Upper lobe of right lung (tissue), 1 donor: ENCODE measurements around the gene TSTD2. TPM values are rescaled to one million over a fixed set of nuclear protein-coding genes. Genes with fewer than 3 reads are reported as not detected.

Experiments
- ATAC-seq: fragments of 200-7000 bp; cut with Tn5 transposase; one replicate; pipeline ENCODE4 v1.9.1; 2020; ENCODE audit warnings: mild to moderate bottlenecking, moderate library complexity
- DNase-seq: peaks from one replicate; pipeline ENCODE4 v3.0.0-alpha.2; 2020
- H3K27ac ChIP-seq: fragments of 200-600 bp; one replicate; pipeline ENCODE4 v1.8.0; 2022
- H3K27me3 ChIP-seq: fragments of 200-600 bp; one replicate; pipeline ENCODE4 v1.8.0; 2022; ENCODE audit warnings: mild to moderate bottlenecking
- H3K36me3 ChIP-seq: fragments of 200-600 bp; one replicate; pipeline ENCODE4 v1.8.0; 2022
- H3K4me1 ChIP-seq: fragments of 200-600 bp; one replicate; pipeline ENCODE4 v1.8.0; 2022
- H3K4me3 ChIP-seq: fragments of 200-600 bp; one replicate; pipeline ENCODE4 v1.8.0; 2022; ENCODE audit warnings: mild to moderate bottlenecking
- H3K9me3 ChIP-seq: fragments of 200-600 bp; one replicate; pipeline ENCODE4 v1.8.0; 2022
- intact Hi-C: fragments of 100-400 bp; cut with DNase I; formaldehyde crosslinking; loops from one replicate; pipeline ENCODE4 v1.11.0; 2022
- total RNA-seq: library from RNA; stranded (reverse); fragmentation: NEBNext Ultra II Directional; extraction: Animal tissue kit (Norgen Biotek cat#: 25700); gene quantifications from one replicate; pipeline ENCODE4 v1.2.1, GENCODE V29; 2021
- TF ChIP-seq, protein P1 (sequence below): fragments of 200-600 bp; IDR thresholded peaks from one replicate; pipeline ENCODE4 v1.8.0; 2022; ENCODE audit warnings: antibody characterized with exemption
- donor health status: DM: no; HTN: yes; CAD: no; lungs with severe emphysema.

TSTD2 gene
- total RNA-seq, 1 donor from 2014 or later, result 20.0 TPM

DNA sequence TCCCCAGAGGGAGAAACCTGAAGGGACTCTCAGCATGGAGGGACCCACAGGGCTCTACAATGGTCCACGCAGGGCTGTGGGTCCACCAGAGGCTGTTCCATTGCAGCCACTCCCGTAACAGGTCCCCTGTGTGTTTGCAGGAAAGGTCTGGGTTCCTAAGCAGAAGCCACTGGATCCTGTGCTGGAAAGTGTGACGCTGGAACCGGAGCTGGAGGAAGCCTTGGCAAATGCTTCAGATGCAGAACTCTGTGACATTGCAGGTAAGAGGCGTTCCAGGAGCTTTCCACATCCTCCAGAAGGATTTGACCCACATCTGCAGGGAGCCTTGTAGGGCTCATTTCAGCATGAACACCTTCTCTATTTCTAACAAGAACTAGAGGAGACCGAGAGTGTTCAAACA is 80.0 kb downstream of the TSTD2 start:
- H3K36me3 ChIP-seq, result no peaks in the 10 kb centered on the region
- DNase-seq (peak; percentile 27), ATAC-seq (no peak)
- H3K27me3 ChIP-seq, result no peaks in the 10 kb centered on the region
- peaks cover 13% of the 10 kb centered on the region for H3K4me1 ChIP-seq
- H3K9me3 ChIP-seq, result no peaks in the 10 kb centered on the region
- intact Hi-C loops, result no loop called here
- H3K4me3 ChIP-seq, result no peak overlapping the region
- TF ChIP-seq, protein P1, sequence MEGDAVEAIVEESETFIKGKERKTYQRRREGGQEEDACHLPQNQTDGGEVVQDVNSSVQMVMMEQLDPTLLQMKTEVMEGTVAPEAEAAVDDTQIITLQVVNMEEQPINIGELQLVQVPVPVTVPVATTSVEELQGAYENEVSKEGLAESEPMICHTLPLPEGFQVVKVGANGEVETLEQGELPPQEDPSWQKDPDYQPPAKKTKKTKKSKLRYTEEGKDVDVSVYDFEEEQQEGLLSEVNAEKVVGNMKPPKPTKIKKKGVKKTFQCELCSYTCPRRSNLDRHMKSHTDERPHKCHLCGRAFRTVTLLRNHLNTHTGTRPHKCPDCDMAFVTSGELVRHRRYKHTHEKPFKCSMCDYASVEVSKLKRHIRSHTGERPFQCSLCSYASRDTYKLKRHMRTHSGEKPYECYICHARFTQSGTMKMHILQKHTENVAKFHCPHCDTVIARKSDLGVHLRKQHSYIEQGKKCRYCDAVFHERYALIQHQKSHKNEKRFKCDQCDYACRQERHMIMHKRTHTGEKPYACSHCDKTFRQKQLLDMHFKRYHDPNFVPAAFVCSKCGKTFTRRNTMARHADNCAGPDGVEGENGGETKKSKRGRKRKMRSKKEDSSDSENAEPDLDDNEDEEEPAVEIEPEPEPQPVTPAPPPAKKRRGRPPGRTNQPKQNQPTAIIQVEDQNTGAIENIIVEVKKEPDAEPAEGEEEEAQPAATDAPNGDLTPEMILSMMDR, result no peak
- no peak overlapping the region for H3K27ac ChIP-seq

DNA sequence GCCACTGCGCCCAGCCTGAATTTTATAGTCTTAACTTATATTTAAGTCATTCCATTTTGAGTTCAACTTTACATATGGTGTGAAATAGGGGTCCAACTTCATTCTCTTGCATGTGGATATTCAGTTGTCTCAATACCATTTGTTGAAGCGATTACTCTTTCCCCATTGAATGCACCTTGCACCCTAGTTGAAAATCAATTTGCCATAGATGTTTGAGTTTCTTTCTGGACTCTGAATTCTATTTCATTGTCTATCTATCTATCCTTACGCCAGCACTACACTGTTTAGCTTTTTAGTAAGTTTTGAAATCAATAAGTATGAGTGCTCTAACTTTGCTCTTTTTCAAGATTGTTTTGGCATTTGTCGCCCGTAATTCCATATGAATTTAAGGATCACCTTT is 81.9 kb downstream of the TSTD2 start:
- Histone ChIP-seq H3K4me1 (no peaks in the 10 kb centered on the region), H3K36me3 (no peaks in the 10 kb centered on the region), H3K27me3 (no peaks in the 10 kb centered on the region), H3K4me3 (no peak overlapping the region), H3K9me3 (no peaks in the 10 kb centered on the region), H3K27ac (no peak overlapping the region)
- no peak for DNase-seq
- intact Hi-C loops, result no loop called here
- ATAC-seq, result no peak
- TF ChIP-seq, protein P1, result no peak

DNA sequence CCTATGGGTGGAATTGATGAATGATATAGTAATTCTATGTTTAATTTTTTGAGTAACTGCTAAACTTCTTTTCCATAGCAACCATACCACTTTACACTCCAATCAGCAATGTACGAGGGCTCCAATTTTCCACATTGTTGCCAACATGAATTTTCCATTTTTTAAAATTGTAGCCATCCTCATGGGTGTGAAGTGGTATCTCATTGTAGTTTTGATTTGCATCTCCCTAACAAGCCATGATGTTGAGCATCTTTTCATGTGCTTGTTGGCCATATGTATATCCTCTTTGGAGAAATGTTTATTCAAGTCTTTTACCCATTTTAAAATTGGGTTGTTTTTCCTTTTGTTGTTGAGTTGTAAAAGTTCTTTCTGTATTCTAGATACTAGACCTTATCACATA is 82.8 kb downstream of the TSTD2 start:
- Histone ChIP-seq H3K27ac (no peak overlapping the region), H3K36me3 (no peaks in the 10 kb centered on the region), H3K9me3 (no peaks in the 10 kb centered on the region), H3K4me1 (no peaks in the 10 kb centered on the region), H3K4me3 (no peak overlapping the region), H3K27me3 (no peaks in the 10 kb centered on the region)
- TF ChIP-seq, protein P1, result no peak
- intact Hi-C loops, result no loop called here
- ATAC-seq, result no peak
- no peak for DNase-seq

Other genes starting within 250 kb of the TSTD2 start
- 18.2 TPM for gene TDRD7, start 221.3 kb downstream of the TSTD2 start, total RNA-seq
- 11.3 TPM for gene TMOD1, start 131.7 kb downstream of the TSTD2 start, total RNA-seq
- 25.4 TPM for gene NCBP1, start 453 bp upstream of the TSTD2 start, total RNA-seq
- 11.2 TPM for gene XPA, start 64.0 kb upstream of the TSTD2 start, total RNA-seq
- not detected for gene FOXE1, start 219.9 kb upstream of the TSTD2 start, total RNA-seq